ENCODE data around the gene LMAN2.
A peak's percentile ranks its signal among the peaks of the same experiment; 100 is the strongest.
"Not testable (repeated sequence)": the region's sequence is repeated elsewhere in the genome, so short reads cannot be mapped to it uniquely, and the experiment has no call there.

The LMAN2 gene

DNA sequence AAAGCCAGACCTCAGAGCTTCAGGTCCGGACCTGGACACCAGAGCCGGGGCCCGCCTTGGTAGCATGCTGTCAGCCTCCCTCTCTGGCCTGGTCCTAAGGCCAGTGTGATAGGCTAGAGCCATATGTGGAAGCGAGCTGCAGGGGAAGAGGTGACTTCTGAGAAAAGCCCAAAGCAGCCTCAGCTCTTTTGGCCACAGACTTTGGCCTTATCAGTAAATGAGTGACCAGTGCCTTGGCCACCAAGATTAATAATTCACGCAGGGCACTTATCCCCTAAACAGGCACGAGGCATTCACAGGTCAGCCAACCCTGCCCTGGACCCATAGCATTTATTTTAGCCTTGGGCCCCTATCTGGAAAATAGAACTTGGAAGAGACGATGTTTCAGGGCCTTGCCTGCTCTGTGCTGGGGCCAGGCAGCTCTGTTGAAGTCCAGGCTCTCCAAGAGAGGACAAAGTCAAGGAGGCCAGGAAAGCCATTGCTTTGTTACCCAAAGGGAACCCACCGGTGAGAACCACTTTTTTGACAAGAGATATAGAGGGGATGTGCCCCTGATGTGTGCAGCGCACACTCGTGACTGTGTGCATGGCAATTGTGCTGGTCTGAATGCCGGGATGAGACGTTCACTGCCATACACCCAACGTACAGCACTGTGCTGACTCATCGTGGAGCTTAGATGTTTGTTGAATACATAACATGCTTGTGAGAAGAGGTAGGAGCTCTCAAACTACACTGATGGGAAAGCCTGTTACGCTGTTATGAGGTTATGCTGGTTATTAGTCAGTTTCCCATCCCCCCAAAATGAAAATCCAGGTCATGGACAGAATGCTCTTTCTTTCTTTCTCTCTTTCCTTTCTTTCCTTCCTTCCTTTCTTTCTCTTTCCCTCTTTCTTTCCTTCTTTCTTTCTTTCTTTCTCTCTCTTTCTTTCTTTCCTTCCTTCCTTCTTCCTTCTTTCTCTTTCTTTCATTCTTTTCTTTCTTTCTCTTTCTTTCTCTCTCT is 27.7 kb upstream of the LMAN2 start:
- no peak for DNase-seq (ENCODE audit: low read depth in 3 of 3, low spot score in 1 of 3)

GRCh38 chr5:177377851-177378776 is 26.6 kb upstream of the LMAN2 start:
- DNase-seq (ENCODE audit: low read depth in 3 of 3, low spot score in 1 of 3): no peak

- DNase-seq (ENCODE audit: low read depth in 3 of 3, low spot score in 1 of 3): no peak
Observed at GRCh38 chr5:177376107-177376506, 24.6 kb upstream of the LMAN2 start.

DNA sequence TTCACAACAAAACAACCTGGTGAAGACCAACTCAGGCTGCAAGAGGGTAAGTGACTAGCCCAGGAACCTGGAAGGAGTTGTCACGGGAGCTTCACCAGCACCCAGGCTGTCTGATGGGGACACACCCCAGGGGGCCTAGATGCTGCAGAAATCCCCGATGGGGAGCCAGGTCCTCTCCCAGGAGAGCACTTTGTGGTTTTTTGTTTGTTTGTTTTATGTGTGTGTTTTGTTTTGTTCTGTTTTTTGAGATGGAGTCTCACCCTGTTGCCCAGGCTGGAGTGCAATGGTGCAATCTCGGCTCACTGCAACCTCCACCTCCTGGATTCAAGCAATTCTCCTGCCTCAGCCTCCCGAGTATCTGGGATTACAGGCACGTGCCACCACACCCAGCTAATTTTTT is 24.0 kb upstream of the LMAN2 start:
- DNase-seq (ENCODE audit: low read depth in 3 of 3, low spot score in 1 of 3): not testable (repeated sequence)

- DNase-seq (ENCODE audit: low read depth in 3 of 3, low spot score in 1 of 3): no peak
Observed at GRCh38 chr5:177374211-177374610, 22.7 kb upstream of the LMAN2 start.

DNA sequence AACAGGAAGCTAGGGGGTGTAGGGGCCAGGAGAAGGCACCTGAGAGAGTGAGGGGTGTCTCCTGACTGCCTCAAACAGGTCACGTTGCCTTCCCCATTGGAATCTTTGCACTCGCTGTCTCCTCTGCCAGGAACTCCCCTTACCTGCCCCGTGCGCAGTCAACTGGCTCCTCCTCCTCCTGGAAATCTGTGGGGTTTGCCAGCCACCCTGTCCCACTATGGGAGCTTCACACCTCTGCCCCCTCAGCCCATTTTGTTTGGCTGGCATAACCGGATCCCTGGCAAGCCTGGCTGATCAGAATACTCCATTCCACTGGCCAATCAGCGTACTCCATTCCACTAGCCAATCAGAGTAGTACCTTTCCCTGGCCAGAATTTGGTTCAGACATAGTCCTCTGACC is 22.3 kb upstream of the LMAN2 start:
- DNase-seq (ENCODE audit: low read depth in 3 of 3, low spot score in 1 of 3): no peak

- DNase-seq (ENCODE audit: low read depth in 3 of 3, low spot score in 1 of 3): no peak
Observed at GRCh38 chr5:177372910-177373309, 21.4 kb upstream of the LMAN2 start.

- no peak for DNase-seq (ENCODE audit: low read depth in 3 of 3, low spot score in 1 of 3)
Observed at GRCh38 chr5:177372034-177372896, 20.8 kb upstream of the LMAN2 start.

GRCh38 chr5:177371120-177372033 is 19.9 kb upstream of the LMAN2 start:
- DNase-seq (ENCODE audit: low read depth in 3 of 3, low spot score in 1 of 3): no peak

- DNase-seq (ENCODE audit: low read depth in 3 of 3, low spot score in 1 of 3): peak in 1 of 3 donors; percentile 59
Observed at GRCh38 chr5:177370488-177371119, 19.1 kb upstream of the LMAN2 start.

DNA sequence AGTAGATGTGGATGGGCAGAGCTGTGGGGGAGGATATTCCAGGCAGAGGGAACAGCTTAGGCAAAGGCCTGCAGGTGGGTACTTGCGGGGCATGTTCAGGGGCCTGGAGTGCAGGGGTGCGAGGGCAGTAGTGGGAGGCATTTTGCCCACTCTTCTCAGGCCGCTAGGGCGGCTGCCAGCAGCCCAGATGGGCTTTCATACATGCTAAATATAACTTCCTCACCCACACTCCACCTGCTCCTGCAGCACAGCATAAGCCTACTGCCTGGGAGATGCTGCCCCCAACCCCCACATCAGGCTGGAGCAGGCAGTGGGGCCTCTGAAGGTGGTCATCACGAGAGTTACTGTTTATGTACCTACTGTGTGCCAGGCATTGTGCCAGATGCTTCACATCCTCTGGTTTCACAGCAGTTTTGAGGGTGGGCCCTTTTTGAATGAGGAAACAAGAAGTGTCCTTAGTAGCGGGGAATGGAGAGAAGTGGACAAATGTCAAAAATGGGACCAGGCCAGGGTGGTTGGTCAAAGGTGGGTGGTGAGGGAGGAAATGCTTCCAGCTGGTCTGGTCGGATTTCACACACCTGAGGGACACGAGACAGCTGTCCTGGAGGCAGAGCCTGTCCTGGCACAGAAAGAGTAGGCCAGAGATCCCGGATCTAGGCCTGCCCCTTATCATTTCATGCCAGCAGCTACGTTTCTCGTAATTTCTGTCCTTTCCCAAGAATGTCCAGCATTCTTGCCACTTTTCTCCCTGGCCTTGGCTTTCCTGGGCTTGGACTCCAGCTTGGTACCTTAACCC is 18.4 kb upstream of the LMAN2 start:
- no peak for DNase-seq (ENCODE audit: low read depth in 3 of 3, low spot score in 1 of 3)

DNA sequence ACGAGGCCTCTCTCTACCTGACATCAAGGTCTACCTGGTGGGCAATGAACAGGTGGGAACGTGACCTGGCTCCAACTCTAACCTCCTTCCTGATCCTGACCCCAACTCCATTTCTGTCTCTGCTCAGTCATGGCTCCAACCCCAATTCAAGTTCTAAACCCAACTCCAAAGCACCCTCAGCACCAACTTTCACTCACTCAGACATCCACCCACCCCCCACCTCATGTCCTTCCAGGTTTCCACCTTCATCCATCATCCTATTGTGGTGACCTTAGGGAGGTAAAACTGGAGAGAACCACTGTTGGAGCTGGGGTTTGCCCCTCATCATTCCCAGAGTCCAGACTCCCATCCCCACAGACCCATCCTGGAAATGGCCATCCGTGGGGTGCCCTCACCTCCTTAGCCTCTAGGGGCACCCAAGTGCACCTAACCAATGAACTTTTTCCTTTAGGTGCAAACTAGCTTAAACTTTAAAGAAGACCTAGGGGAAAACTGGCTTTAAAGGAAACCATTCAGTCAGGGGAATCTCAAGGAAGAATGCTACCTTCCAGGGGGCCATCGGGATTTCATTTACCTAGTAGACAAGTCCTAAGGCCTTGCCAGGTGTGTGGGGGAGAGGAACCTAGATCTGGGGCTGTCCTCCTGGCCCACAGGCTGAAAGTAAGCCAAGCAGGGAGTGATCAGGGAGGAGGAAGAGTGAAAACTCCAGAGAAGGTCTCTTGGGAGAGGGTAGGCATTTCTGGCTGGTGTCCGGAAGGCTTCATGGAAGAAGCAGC is 17.6 kb upstream of the LMAN2 start:
- DNase-seq (ENCODE audit: low read depth in 3 of 3, low spot score in 1 of 3): no peak

DNA sequence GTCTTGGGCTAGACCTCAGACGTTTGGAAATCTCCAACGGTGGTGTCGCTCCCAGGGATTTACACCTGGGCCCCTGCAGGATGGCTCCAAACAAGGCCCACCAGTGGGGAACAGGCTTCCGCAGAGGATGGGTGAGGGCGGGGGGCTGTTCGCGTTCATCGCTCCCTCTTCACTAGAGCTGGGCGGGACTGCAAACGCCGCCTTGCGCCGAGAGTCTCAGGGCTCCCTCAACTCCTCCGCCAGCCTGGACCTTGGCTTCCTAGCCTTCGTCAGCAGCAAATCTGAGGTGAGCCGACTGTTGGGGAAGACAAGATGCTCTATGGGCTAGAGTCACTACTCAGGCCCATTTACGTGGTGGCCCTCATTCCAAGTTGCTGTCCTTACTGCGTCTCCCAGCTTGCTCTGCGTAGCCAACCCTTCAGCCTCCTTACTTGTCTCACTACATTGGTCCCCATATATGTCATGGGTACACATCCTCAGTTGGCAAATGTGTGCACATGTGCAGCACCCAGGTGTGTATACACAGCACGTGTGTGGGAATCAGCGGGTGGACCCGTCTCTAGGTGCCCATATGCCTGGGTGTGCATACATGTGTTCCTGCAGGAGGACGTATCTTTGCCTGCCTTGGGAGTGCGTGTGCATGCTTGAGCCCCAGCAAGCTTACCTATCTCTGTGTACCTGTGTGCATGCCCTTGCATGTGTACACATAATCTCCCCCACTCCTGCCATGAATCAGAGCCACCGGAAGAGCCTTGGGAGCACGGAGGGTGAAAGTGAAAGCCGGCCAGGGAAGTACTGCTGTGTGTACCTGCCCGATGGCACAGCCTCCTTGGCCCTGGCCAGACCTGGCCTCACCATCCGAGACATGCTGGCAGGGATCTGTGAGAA is 16.8 kb upstream of the LMAN2 start:
- no peak for DNase-seq (ENCODE audit: low read depth in 3 of 3, low spot score in 1 of 3)

- no peak for DNase-seq (ENCODE audit: low read depth in 3 of 3, low spot score in 1 of 3)
Observed at GRCh38 chr5:177367323-177367848, 15.9 kb upstream of the LMAN2 start.

- DNase-seq (ENCODE audit: low read depth in 3 of 3, low spot score in 1 of 3): no peak
Observed at GRCh38 chr5:177366528-177367322, 15.3 kb upstream of the LMAN2 start.

All from stimulated activated CD4-positive, alpha-beta T cell treated with anti-CD3 and anti-CD28 coated beads, TNF-alpha, amount 100 ng/mL, for 1 hour (primary cell).